ENCODE measurements around the gene MVD.
"Not testable (repeated sequence)": the region's sequence is repeated elsewhere in the genome, so short reads cannot be mapped to it uniquely, and the experiment has no call there.

Gene MVD

GRCh38 chr16:88624481-88624880, 38.4 kb downstream of the MVD start:
- DNase-seq = no peak

DNA sequence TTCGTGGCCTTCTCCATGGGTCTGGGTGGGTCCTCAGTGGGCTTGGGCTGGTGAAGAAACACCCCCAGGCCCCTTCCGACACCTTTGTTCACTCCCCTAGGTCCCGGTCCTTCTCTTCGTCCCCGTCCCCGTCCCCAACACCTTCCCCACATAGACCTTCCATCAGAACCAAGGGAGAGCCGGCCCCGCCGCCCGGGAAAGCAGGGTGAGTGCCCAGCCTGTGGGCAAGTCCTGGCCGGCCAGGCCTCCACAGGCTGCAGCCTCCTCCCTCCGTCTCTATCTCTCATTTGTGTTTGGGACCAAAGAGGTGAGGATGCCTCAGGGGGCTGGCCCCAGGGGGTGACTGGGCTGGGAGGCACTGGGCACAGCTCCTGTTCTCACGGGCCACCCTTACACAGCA, 39.0 kb downstream of the MVD start:
- DNase-seq = no peak

GRCh38 chr16:88622866-88623265, 40.0 kb downstream of the MVD start:
- DNase-seq = no peak

DNA sequence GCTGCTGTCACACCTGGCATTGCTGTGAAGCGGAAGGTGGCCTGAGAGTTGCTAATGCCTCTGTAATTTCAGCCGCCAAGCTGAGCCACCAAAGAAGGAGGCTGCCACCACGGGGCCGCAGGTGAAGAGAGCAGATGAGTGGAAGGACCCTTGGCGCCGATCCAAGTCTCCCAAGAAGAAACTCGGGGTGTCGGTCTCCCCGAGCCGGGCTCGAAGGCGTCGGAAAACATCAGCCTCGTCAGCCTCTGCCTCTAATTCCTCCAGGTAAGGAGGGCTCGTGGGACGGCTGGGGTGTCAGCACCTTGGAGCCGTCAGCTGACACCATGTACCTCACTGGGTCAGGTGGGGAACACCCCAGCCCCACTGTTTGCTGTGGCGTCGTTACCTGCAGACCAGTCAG, 40.8 kb downstream of the MVD start:
- no peak for DNase-seq

DNA sequence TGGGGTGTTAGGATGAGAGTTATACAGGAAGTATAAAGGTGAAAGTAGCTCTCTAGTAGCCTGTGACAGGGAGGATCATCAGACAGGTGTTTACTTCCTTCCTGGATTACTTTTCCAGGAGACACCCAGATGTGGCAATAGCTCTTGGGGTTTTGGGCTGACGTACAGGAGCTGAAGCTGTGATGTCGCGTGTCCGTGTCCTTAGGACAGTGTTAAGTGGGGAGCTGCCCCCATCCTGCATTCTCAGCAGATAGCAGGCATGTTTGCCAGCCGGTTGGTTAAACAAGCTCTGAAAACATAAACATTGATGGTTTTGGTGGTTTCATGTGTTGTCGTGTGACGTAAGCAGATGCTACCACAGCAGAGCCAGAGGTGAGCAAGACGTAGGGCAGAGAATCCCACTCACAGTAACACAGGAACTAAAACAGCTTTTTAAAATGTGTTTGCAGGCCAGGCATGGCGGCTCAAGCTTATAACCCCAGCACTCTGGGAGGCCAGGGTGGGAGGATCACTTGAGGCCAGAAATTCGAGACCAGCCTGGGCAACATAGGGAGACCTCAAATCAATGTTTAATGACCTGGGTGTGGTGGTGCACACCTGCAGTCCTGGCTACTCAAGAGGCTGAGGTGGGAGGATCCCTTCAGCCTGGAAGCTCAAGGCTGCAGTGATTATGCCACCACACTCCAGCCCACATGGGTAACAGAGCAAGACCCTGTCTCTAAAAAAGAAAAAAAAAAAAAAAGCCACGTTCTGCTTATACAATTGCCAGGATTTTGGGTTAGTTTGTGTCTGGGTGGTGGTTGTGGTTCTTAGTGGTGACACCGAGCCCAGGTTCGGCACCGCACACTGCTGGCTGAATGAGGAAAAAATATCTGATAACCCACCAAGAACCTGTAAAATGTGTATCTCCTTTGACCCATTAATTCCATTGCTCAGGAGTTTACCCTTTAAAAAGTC, 42.8 kb downstream of the MVD start:
- DNase-seq = no peak

- no peak for DNase-seq
These were observed 43.8 kb downstream of the MVD start for GRCh38 chr16:88618956-88619667.

GRCh38 chr16:88618182-88618955, 44.5 kb downstream of the MVD start:
- DNase-seq = no peak

DNA sequence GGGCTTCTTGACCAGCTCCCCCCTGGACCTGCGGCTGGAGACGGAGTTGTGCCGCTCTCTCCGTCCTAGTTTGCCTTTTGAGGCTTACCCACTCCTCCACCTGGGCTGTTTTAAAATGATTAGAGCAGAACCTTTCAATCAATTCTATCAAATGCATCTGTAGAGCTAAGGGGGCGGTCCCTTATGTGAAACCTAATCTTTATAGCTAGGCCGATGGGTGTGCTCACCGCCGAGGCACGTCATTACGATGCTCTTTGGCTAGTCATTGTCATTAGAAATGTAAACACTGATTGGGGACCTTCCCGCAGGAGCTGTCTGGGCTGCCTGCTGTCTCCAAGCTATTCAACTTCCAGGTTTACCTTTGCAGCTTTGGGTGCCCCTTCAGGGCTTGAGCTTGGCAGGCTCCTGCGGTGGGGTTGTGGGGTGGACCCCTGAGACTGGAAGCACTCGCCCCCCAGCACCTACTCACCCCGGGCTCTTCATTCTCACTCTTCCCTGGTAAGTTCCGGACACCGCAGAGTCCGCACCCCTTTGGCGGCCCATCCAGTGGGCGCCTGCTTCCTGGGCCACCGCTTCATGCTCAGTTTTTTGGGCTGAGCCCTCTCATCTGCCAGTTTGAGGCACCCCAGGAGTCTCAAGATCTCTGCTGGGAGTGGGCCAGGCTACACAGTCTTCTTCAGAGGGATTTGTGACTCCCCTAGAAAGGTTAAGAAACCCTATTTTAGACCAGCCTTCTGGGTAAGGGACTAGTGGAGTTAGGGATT, 45.4 kb downstream of the MVD start:
- DNase-seq = no peak

- DNase-seq = no peak
These were observed 46.2 kb downstream of the MVD start for GRCh38 chr16:88616736-88617135.

DNA sequence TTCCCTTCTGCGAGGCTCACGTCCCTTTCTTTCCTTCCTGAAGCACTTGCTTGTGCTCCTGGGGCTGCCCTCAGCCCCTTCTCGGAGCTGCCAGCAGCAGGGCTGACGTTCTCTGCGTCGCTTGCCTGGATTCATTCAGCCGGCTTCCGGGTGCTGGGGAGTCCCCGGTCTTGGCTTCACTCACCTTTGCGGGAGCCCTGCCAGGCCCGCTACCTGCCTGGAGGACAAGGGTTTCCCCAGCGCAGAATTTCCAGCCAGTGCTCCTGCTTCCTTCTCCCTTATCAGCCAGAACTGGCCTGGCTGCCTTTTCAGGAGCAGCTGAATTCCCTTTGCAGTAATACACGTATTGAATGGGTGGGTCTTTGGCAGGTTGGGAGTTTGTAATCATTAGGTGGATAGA, 46.6 kb downstream of the MVD start:
- DNase-seq = no peak

GRCh38 chr16:88614818-88615580, 47.9 kb downstream of the MVD start:
- no peak for DNase-seq

- DNase-seq = no peak
These were observed 48.7 kb downstream of the MVD start for GRCh38 chr16:88613911-88614817.

DNA sequence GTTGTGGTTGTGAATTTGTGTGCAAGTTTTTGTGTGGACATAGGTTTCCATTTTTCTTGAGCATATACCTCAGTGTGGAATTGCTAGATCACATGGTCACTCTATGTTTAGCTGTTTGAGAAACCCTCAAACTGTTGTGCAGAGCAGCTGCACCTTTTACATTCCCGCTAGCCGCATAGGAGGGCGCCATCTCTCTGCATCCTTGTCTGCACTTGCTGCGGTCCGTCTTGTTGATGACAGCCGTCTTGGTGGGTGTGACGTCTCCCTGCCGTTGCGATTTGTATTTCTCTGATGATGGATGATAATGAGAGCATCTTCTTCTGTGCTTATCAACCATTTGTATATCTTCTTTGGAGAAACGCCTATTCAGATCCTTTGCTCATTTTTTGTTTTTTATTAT, 49.6 kb downstream of the MVD start:
- no peak for DNase-seq

DNA sequence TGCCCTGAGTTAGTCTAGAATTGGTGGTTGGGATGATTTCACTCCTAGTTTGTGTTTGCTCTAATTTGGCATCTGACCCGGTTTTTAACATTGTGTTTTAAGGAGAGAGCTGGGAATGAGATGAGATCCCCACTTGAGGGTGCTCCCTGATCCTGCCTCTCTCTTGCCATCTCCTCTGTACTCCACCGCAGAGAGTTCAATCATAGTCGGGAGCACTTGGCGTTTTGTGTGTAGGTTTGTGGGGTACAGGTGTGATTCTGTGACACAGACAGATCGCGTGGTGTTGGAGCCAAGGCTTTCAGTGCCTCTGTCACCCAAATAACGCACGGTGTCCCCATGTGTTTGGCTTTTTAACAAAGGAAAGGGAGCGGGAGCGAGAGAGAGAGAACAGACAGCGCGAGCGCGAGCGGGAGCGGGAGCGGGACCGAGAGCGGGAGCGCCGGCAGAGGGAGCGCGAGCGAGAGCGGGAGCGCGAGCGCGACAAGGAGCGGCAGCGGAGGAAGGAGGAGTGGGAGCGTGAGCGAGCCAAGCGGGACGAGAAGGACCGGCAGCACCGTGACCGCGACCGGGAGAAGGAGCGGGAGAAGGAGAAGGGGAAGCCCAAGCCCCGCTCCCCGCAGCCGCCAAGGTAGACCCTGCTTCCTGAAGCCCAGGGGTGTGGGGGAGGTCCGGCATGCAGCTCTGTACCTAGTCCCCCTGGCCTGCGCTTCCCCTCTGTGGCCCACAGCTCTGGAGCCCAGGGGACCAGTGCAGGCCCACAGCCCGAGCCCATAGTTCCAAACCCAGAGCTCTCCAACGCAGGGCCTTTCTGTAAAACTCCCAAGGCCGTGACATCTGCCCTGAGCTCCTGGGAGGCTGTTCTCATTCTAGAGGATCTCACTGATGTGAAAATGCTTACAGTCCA, 51.7 kb downstream of the MVD start:
- no peak for DNase-seq

DNA sequence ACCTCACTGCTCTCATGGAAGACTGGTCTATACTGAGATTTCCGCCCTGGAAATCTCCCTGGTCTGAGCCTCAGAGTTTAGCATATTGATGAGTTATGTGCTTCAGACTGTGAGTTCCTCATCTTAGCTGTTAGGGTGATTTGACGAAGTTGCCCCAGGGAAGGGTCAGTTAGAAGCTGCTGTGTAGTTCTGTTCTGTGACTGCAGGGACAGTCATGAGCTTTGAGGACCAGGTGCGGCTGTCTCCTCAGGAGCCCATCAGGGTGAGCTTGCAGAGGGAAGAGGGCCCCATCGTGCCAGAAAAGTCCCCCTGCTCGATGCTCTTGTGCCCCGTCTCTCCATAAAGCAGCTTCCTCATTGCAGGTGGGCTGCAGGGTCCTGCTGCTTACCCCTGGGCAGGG, 52.8 kb downstream of the MVD start:
- DNase-seq = no peak

DNA sequence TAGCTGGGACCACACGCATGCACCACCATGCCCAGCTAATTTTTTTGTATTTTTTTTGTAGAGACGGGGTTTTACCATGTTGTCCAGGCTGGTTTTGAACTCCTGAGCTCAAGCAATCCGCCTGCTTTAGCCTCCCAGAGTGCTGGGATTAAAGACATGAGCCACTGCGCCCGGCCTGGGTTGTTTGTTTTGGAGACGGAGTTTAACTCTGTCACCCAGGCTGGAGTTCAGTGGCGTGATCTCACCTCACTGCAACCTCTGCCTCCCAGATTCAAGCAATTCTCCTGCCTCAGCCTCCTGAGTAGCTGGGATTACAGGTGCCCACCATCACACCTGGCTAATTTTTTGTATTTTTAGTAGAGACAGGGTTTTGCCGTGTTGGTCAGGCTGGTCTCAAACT, 53.5 kb downstream of the MVD start:
- not testable (repeated sequence) for DNase-seq

- no peak for DNase-seq
These were observed 54.8 kb downstream of the MVD start for GRCh38 chr16:88608076-88608475.

DNA sequence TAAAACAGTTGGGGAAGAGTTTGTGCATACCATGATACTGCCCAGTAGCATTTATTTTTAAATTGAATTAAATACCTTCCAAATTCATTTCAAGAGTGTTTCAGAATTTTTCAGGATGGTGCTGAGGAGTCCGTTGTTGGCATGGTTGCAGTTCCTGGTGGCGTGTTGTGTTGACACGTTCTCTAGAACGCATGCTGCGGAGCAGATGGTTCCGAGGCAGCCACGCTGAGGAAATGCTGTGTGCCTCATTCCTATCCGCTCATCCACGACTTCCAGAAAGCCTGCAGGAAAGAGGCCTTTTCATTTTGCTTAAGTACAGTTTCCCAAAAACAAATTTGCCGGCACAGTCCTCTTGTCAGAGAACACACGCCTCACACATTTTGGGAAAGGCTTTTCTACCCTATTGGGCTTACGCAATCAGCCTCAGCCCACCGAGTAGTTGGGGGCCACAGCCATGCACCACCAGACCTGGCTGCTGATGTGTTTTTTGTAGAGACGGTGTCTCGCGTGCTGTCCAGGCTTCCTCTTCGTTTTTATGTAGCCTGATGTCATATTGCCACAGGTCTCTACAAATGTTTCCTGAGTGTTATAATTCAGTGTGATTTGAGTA, 56.6 kb downstream of the MVD start:
- DNase-seq = no peak

All from inflammatory macrophage (primary cell).